ENCODE results near the gene FBN3.
"Not testable (repeated sequence)": the region's sequence is repeated elsewhere in the genome, so short reads cannot be mapped to it uniquely, and the experiment has no call there.

The FBN3 gene

DNA sequence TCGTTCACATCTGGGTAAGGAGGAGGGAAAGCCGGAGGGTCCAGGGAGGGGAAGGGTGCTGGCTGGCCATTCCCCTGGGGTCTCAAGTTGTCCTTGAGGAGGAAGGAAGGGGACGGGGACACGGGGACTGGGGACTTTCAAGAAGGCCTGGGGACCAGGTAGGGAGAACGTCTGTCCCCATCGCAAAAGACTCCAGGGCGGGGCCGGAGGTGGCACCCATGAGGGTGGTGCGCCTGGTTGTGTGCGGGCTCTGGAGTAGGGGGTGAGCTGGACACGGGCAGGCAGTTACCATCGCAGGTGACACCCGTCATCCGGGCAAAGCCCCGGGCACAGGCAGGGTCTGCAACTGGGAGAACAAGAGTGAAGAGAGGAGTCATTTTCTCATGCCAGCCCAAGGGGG is 23.4 kb downstream of the FBN3 start:
- no peak for DNase-seq (ENCODE audit: low read depth, low spot score)
- no peak overlapping the region for H3K4me3 ChIP-seq (ENCODE audit: low read length)

DNA sequence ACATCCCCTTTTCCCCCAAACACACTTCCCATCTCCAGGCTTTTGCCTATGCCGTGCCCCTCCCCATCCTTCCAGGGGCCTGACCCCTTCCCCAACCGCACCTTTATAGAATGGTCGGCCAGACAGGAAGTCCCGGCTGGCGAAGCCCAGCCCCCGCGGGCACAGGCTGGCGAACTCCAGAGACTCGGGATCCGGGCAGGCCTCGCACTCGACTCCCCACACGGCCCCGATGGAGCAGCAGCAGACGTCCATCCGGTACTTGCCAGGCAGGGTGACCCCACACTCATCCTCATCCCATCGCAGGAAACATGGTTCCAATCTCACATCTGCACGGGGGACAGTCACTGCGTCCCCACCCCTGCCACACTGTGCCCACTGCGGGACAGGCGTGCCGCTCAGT is 25.7 kb downstream of the FBN3 start:
- no peak for DNase-seq (ENCODE audit: low read depth, low spot score)
- no peak overlapping the region for H3K4me3 ChIP-seq (ENCODE audit: low read length)

DNA sequence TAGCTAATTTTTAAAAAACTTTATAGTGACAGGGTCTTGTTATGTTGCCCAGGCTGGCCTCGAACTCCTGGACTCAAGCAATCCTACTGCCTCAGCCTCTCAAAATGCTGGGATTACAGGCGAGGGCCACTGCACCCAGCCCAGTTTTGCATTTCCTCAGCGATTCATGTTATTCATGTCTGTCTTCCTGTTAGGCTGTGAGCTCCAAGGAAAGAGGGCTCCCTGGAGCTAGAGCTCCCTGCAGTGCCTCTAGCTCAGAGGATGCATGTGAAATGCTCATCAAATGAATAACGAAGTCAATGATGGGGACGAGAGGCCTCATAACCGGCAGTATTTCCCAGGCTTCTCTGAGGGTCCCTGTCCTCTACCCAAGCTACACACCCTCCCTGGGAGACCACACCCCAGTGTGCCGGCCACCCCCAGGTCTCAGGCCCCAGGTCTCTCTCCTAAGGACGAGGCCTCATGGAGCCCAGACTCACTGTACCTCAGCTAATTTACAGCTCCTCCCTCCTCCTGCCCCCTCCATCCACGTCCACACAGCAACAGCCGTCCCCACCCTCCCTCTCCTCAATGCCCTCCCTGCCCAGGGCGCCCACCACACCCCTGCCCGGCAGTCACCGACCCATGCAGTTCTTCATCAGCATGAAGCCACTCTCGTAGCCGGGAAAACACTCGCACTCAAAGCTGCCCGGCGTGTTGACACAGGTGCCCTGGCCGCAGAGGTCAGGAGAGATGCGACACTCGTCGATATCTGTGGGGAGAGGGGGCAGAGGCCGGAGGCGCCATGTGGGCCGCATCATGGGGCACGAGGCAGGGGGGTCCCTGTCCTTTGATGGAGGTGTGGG is 28.5 kb downstream of the FBN3 start:
- H3K4me3 ChIP-seq (ENCODE audit: low read length): no peak overlapping the region
- no peak for DNase-seq (ENCODE audit: low read depth, low spot score)

DNA sequence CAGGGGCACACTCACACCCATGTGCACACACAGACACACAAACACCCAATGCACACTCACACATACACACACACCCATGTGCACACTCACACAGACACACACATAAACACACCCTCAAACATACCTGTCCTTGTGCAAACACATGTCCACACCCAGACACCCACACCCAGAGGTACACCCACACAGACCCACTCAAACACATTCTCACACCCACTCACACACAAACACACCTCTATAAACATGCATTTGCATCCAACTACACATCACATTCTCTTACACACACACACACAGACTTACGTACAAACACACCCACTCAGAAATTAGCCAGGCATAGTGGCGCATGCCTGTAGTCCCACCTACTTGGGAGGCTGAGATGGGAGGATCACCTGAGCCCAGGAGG is 31.4 kb downstream of the FBN3 start:
- no peak for DNase-seq (ENCODE audit: low read depth, low spot score)
- no peak overlapping the region for H3K4me3 ChIP-seq (ENCODE audit: low read length)

DNA sequence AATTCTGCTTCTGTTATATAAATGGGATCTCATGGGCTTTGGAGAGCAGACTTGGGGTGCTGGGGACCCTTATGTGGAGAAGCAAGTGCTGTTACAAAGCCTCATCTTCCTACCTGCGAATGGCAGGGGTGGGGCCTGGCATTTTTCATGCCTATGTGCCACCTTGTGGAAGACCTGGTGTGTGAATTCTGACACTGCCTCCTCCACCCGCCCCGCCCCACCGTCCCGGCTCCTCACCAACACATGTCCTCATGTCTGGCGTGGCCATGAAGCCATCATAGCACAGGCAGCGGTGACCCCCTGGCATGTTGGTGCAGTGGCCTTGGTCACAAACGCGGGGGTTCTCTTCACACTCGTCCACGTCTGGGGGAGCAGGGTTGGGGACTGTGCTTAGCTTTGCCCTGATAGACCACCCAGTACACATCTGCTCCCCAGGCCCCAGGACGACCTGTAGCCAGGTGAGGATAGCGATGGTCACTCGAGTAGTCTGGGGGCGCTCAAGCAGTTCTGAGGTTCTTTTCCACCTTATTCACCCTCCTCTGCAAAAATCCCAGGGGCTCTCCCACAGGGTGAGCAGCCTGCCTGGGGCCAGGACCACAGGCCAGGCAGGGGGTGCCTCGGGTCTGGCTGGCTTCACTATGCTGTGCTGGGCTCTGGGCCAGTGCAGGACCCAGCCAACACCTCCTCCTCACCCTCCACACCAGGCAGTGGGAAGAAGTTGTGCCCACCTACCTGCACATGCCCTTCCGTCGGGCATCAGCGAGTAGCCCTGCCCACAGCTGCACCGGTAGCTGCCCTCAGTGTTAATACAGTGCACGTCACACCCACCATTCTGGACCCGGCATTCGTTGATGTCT is 32.7 kb downstream of the FBN3 start:
- H3K4me3 ChIP-seq (ENCODE audit: low read length): no peak overlapping the region
- peak; percentile 20 for DNase-seq (ENCODE audit: low read depth, low spot score)

DNA sequence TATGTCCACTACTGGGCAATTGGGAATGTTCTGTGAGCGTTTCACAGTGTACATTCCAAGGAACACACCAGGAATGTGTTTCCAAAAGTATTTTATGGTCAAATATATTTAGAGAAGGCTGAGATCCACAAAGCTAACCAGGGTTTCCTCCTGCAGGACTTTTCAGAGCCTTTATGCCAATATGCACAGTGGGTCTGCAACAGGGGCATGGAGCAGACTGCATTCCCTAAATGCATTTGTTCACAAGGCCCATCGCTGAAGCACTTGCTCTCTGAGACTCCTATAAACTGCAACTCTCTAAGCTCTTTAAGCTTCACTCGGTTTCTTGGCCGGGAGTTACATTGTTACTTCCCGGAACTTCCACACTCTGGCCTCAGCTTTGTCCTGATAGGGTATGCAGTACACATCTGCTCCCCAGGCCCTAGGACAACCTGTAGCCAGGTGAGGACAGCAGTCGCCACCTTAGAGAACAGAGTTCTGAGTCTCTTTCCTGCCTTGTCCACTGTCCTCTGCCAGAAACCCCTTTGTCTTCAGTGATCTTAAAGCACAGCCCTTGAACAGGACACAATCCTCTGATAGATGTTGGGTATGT is 33.5 kb downstream of the FBN3 start:
- DNase-seq (ENCODE audit: low read depth, low spot score): no peak
- H3K4me3 ChIP-seq (ENCODE audit: low read length): no peak overlapping the region

DNA sequence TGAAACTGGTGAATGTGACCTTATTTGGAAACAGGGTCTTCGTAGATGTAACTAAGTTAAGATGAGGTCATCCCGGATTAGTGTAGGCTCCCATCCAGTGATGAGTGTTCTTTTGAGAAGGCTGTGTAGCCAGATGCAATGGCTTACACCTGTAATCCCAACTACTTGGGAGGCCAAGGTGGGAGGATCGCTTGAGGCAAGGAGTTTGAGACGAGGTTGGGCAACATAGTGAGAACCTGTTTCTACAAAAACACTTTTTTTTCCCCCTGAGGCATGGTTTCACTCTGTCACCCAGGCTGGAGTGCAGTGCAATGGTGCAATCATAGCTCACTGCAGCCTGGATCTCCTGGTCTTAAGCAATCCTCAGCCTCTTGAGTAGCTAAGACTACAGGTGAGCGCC is 36.4 kb downstream of the FBN3 start:
- no peak for DNase-seq (ENCODE audit: low read depth, low spot score)

DNA sequence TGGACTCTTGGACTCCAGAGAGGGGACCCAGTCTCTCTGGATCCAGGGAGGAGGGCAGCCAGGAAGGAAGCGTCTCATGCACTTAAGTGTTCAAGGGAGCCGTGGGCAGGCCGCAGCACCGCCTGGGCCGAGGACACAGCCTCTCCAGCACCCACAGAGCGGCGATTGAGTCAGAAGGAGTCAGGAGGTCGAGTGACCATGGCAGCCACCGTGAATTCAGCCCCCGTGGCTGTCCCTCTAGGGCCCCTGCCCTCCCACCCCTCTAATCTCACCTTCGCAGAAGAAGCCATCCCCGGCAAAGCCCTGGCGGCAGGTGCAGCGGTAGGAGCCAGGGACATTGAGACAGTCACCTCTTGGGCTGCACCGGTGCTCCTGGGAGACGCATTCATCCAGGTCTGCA is 38.0 kb downstream of the FBN3 start:
- DNase-seq (ENCODE audit: low read depth, low spot score): no peak
- no peak overlapping the region for H3K4me3 ChIP-seq (ENCODE audit: low read length)

More for the DNA sequence above, 36.4 kb downstream of the FBN3 start:
- no peak overlapping the region for H3K4me3 ChIP-seq (ENCODE audit: low read length)

DNA sequence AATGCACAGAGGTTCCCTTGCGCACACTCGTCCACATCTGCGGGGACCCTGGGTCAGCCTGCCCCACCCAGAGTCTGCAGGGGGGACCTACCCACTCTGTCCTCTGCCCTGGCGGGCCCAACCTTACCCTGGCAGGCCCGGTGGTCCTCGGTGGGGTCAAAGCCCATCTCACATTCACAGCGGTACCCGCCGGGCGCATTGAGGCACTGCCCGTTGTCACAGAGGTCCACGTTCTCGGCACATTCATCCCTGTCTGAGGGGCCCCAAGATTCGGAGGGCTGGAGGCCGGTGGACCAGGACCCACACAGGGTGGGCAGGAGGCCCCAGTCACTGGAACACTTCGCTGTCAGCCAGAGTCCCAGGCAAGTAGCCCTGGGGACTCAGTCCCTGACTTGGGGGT is 38.5 kb downstream of the FBN3 start:
- H3K4me3 ChIP-seq (ENCODE audit: low read length): no peak overlapping the region
- DNase-seq (ENCODE audit: low read depth, low spot score): no peak

DNA sequence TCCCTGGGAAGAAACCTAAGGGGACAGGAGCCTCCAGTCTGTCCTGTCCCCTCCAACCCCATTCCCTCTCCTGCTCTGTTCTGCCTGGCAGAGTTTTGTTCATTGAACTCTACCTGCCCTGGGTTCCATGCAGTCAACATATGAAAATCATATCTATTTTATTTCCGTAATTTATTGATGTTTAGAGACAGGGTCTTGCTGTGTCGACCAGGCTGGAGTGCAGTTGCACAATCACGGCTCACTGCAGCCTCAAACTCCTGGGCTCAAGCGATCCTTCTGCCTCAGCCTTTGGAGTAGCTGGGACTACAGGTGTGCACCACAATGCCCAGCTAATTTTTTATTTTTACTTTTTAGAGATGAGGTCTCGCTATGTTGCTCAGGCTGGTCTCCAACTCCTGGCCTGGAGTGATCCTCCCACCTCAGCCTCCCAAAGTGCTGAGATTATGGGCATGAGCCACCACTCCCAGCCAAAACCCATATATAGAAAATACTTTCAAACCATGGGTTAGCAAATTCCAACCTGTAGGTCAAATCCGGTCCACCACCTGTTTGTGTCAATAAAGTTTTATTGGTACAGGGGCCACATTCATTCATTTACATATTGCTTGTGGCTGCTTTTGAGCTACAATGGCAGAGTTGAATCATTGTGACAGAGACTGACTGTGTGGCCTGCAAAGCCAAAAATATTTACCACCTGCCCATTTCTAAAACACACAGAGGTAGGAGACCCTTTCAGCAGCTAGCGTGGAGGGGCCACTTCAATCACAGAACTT is 39.3 kb downstream of the FBN3 start:
- no peak for DNase-seq (ENCODE audit: low read depth, low spot score)
- H3K4me3 ChIP-seq (ENCODE audit: low read length): no peak overlapping the region

DNA sequence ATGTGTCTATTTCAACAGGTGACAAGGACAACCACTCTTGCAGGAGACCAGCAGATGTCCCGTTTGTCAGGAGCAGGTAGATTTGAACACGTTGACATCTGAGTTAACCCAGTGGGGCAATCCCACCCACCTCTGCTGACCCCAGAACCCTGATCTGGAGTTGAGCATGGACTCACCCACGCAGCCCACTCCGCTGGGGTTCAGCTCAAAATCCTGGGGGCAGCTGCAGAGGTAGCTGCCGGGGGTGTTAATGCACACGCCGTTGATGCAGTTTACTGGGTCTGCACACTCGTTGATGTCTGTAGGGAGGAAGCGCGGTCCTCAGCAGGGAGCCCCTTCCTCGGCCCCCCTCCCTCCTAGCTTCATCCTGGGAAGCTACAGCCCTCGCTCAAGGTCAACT is 39.9 kb downstream of the FBN3 start:
- H3K4me3 ChIP-seq (ENCODE audit: low read length): no peak overlapping the region
- DNase-seq (ENCODE audit: low read depth, low spot score): no peak

DNA sequence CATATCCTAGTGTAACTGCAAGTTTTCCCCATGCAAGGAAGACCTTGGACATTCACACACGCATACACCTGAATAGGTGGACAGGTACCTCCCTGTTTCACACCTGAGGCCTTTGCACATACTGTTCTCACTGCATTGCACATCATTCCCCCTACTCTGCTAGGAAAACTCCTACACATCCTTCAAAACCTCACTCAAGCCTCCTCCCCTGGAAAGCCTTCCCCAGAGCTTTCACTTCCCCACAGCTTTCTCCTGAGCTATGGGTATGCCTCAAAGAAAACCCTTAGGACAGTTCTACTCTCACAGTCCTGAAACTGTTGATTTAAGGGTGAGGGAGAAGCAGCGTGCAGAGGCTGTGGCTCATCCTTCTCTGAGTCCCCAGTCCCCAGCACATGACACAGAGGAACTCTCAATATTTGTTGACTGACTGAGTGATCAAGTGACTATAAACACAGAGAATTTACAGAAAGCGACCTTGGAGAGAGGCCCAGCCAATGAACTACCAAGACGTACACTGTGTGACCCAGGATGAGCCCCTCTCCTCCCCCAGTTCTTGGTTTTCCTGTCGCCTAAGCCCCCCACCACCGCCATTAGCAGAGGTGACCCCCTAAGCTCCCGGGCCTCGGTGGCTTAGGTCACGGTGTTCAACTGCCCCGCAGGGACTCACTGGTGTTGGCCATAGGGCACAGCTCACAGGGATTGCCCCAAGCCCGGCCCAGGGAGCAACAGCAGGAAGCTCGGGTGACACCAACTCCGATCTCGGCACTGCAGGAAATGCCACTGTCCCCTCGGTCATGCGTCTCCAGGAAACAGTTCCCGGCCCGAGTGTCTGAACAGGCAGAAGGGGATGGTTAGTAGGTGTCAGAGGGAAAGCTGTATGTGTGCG is 40.6 kb downstream of the FBN3 start:
- no peak for DNase-seq (ENCODE audit: low read depth, low spot score)
- no peak overlapping the region for H3K4me3 ChIP-seq (ENCODE audit: low read length)

DNA sequence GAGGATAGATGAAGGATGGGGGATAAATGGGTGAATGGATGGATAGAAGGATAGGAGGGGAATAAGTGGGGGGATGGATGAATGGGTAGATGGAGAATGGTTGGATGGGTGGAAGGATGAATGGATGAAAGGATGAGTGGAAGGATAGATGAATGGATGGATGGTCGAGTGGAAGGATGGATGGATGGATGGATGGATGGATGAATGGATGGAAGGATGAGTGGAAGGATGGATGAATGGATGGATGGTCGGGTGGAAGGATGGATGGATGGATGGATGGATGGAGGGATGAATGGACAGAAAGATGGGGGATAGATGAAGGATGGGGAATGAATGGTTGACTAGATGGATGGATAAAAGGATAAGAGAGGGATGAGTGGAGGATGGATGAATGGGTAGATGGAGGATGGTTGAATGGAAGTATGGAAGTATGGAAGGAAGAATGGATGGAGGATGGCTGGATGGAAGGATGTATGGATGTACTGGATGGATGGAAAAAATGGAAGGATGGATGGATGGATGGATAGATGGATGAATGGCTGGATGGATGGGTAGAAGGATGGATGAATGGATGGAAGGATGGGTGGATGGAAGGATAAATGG is 42.0 kb downstream of the FBN3 start:
- DNase-seq (ENCODE audit: low read depth, low spot score): no peak
- no peak overlapping the region for H3K4me3 ChIP-seq (ENCODE audit: low read length)

DNA sequence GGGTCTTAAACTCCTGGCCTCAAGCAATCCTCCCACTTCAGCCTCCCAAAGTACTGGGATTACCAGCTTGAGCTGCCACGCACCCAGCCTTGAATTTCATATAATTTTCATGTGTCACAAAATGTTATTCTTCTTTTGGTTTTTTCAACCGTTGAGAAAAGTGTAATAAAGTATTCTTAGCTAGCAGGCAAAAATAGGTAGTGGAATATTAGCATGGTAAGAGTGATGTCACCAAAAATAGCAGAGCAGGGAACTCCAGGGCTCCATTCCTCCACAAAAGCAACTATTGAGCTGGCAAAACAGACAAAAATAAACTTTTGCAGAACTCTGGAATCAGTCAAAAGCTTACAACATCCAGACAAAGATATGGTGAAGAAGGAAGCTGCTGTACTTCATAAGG is 43.9 kb downstream of the FBN3 start:
- H3K4me3 ChIP-seq (ENCODE audit: low read length): no peak overlapping the region
- no peak for DNase-seq (ENCODE audit: low read depth, low spot score)

DNA sequence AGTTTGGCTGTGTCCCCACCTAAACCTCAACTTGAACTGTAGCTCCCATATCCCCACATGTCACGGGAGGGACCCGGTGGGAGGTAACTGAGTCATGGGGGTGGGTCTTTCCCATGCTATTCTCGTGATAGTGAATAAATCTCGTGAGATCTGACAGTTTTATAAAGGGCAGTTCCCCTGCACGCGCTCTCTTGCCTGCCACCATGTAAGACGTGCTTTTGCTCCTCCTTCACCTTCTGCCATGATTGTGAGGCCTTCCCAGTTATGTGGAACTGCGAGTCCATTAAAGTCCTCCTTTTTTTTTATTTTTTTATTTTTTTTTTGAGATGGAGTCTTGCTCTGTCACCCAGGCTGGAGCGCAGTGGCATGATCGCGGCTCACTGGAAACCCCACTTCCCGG is 47.5 kb downstream of the FBN3 start:
- H3K4me3 ChIP-seq (ENCODE audit: low read length); DNase-seq (ENCODE audit: low read depth, low spot score): not testable (repeated sequence)

DNA sequence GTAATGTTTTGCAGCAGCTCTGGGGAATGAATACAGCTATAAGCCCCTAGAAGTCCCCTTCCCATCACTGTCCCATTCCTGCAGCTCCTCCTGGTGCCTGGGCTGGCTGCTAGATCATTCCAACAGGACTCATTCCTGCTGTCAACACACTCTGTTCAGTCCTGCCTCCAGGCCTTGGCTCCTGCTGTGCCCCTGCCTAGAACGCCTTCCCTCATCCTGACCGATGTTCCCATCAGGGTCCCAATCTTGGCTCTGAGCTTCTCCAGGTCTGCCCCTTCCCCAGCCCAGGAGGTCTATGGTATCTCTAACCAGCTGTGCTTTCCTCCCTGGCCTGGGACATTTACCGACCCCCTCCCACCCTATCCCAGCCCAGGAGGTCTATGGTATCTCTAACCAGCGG is 48.1 kb downstream of the FBN3 start:
- no peak overlapping the region for H3K4me3 ChIP-seq (ENCODE audit: low read length)
- DNase-seq (ENCODE audit: low read depth, low spot score): no peak

DNA sequence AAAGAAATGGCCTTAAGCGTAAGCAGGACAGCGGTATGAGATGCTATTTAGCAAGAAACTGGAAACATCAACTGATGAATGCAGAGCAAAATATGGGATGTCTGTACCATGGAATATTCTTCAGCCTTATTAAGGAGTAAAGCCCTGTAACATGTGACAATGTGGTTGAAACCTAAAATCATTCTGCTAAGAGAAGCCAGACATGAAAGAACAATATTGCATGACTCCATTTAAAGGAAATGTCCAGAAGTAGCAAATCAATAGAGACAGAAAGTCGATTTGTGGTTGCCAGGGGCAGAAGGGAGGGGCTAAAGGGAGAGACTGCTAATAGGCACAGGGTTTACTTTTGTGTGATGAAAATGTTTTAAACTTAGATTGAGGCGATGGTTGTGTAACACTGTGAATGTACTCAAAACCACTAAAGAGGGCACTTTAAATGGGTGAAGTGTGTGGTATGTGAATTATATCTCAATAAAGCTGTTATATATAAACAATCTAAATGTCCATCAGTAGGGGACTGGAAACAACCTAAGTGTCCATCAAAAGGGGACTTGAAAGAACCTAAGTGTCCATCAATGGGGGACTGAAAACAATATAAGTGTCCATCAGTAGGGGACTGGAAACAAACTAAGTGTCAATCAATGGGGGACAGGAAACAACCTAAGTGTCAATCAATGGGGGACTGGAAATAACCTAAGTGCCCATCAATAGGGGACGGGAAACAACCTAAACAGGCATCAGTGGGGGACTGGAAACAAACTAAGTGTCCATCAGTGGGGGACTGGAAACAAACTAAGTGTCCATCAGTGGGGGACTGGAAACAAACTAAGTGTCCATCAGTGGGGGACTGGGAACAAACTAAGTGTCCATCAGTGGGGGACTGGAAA is 51.5 kb downstream of the FBN3 start:
- DNase-seq (ENCODE audit: low read depth, low spot score): no peak
- no peak overlapping the region for H3K4me3 ChIP-seq (ENCODE audit: low read length)
